Parathyroid adenoma (tissue), 2 donors: ENCODE data around the gene CEP85L.

Experiments
- H2AFZ ChIP-seq: fragments of 300-600 bp; sonication (generic); one replicate; pipeline ENCODE4 v1.7.0; 2017; ENCODE audit warnings: antibody characterized with exemption, mild to moderate bottlenecking
- H3K27ac ChIP-seq: fragments of 300-600 bp; sonication (generic); one replicate; pipeline ENCODE4 v1.7.0; 2017
- H3K27me3 ChIP-seq: fragments of 300-600 bp; sonication (generic); one replicate; pipeline ENCODE4 v1.7.0; 2017; ENCODE audit warnings: low read length; ENCODE audit not compliant: control insufficient read depth, insufficient read depth
- H3K36me3 ChIP-seq: fragments of 300-600 bp; sonication (generic); one replicate; pipeline ENCODE4 v1.7.0; 2017; ENCODE audit warnings: low read length; ENCODE audit not compliant: control insufficient read depth, insufficient read depth
- H3K4me1 ChIP-seq: fragments of 300-600 bp; sonication (generic); one replicate; pipeline ENCODE4 v1.7.0; 2017; ENCODE audit warnings: control low read depth
- H3K4me2 ChIP-seq: fragments of 300-600 bp; sonication (generic); one replicate; pipeline ENCODE4 v1.7.0; 2017; ENCODE audit warnings: low read length
- H3K4me3 ChIP-seq: fragments of 300-600 bp; sonication (generic); one replicate; pipeline ENCODE4 v1.7.0; 2017; ENCODE audit warnings: low read depth, low read length
- H3K79me2 ChIP-seq: fragments of 300-600 bp; sonication (generic); one replicate; pipeline ENCODE4 v1.7.0; 2017; ENCODE audit warnings: control low read depth
- H3K9ac ChIP-seq: fragments of 300-600 bp; sonication (generic); one replicate; pipeline ENCODE4 v1.7.0; 2017; ENCODE audit warnings: mild to moderate bottlenecking
- H3K9me3 ChIP-seq: fragments of 300-600 bp; sonication (generic); one replicate; pipeline ENCODE4 v1.7.0; 2017; ENCODE audit warnings: low read length; ENCODE audit not compliant: control insufficient read depth
- CTCF ChIP-seq: fragments of 300-600 bp; sonication (generic); IDR thresholded peaks from one replicate; pipeline ENCODE4 v1.7.0; 2017; ENCODE audit warnings: antibody characterized with exemption, mild to moderate bottlenecking
- donor health status: primary hyperparathyroidism.

The CEP85L gene

DNA sequence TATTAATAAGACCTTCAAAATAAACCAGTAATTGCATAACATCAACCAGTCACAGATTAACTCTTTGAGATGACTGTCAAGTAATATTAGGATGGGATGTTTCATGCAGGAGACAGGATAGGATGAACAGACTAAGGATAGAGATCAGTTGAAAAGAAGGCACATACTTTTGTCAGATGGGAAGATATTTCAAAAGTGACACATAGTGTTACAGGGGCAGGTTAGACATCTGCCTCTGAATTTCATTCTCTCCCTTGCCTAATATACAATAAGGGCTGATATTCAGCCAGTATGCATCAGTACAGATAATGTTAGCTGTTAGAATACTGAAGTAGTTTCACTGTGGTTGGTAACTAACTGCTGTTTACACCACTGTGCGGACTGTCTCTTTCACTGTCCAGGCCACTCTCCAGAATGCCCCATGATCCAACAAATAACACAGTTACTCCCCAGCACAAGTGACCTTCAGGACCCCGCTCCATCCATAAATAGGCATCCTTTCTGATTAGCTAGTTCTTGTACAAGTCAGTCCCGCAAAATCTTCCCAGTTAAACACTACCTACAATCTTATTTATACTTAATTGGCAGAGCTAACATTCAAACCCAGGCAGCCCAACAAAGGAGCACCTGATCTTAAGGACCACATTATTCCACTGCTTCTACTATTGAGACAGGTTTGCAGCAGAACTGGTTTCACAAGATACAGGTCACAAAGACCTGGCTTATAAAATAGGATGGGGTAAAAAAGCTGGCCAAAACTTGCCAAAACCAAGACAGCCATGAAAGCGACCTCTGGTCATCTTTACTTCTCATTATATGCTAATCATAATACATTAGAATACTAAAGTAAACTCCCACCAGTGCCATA, 125.2 kb downstream of the CEP85L start:
- no peak overlapping the region for H3K27ac ChIP-seq
- H3K36me3 ChIP-seq: no peaks in the 10 kb centered on the region
- no peak for TF ChIP-seq CTCF
- H3K4me3 ChIP-seq: no peak overlapping the region
- H3K4me2 ChIP-seq: no peak overlapping the region
- no peaks in the 10 kb centered on the region for H3K27me3 ChIP-seq
- no peaks in the 10 kb centered on the region for H3K9me3 ChIP-seq
- H3K9ac ChIP-seq: no peak overlapping the region
- H3K4me1 ChIP-seq: peaks cover 3% of the 10 kb centered on the region
- no peak overlapping the region for H2AFZ ChIP-seq
- peaks cover 4% of the 10 kb centered on the region for H3K79me2 ChIP-seq

DNA sequence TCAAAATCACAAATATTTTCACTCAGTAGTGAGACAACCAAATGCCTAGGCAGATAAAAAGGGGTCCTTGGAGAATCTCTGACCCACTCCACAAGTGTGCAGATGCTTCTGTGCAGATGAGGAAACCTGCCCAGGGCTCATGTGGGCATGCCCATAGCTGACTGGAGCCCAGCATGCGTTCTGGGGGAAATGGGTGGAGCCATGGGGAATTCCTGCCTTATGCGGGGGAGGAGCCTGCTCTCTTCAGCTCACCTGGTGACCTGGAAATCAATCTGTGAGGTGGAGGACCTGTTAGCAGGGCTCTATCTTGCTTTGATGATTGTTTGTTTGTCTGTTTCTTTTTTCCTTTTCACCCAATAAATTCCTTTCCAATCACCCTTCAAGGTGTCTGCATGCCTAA, 126.7 kb downstream of the CEP85L start:
- TF ChIP-seq CTCF: no peak
- no peaks in the 10 kb centered on the region for H3K27me3 ChIP-seq
- H3K27ac ChIP-seq: no peak overlapping the region
- no peaks in the 10 kb centered on the region for H3K9me3 ChIP-seq
- H3K36me3 ChIP-seq: no peaks in the 10 kb centered on the region
- no peak overlapping the region for H3K4me2 ChIP-seq
- peaks cover 3% of the 10 kb centered on the region for H3K4me1 ChIP-seq
- no peak overlapping the region for H3K4me3 ChIP-seq
- no peak overlapping the region for H2AFZ ChIP-seq
- no peaks in the 10 kb centered on the region for H3K79me2 ChIP-seq
- H3K9ac ChIP-seq: no peak overlapping the region

DNA sequence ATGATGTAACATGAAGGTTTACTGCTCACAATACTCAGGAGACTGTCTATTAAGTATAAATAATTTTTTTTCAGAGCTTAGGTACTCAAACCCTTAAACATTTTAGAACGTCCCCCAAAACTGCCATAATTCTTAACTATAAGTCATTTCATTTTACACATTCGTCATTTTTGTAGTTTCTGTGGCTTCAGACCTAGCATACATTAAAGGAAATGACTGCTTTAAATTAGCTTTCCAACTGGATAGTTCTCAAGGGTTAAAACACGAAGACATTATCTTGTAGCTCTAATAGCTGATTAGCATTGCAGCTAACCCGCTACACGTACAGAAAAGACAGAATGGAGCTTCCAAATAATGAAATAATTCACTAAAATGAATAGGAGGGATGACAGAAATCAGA, 128.2 kb downstream of the CEP85L start:
- Histone ChIP-seq H3K4me1 (peaks cover 3% of the 10 kb centered on the region), H3K27me3 (no peaks in the 10 kb centered on the region), H3K9ac (no peak overlapping the region), H3K9me3 (no peaks in the 10 kb centered on the region), H2AFZ (no peak overlapping the region), H3K27ac (no peak overlapping the region), H3K4me2 (no peak overlapping the region), H3K36me3 (no peaks in the 10 kb centered on the region), H3K4me3 (no peak overlapping the region), H3K79me2 (no peaks in the 10 kb centered on the region)
- no peak for TF ChIP-seq CTCF

GRCh38 chr6:118522422-118522821, 129.0 kb downstream of the CEP85L start:
- no peak for TF ChIP-seq CTCF
- H3K9me3 ChIP-seq: no peaks in the 10 kb centered on the region

DNA sequence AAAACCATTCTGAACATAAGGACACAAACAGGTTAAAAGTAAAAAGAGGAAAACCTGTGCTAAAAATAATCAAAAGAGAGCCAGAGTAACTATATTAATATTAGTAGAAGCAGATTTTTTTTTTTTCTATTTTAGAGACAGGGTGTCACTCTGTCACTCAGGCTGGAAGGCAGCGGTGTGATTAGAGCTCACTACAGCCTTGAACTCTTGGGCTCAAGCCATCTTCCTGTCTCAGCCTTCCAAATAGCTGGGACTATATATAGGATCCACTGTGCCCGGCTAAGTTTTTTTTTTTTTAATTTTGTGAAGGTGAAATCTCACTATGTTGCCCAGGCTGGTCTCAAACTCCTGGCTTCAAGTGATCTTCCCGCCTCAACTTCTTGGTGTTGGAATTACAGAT, 136.7 kb downstream of the CEP85L start:
- no peak for TF ChIP-seq CTCF
- Histone ChIP-seq H3K27ac (no peak overlapping the region), H3K36me3 (no peaks in the 10 kb centered on the region), H3K27me3 (no peaks in the 10 kb centered on the region), H3K4me3 (no peak overlapping the region), H3K9ac (no peak overlapping the region), H2AFZ (no peak overlapping the region), H3K9me3 (no peaks in the 10 kb centered on the region), H3K4me2 (no peak overlapping the region), H3K4me1 (no peaks in the 10 kb centered on the region), H3K79me2 (no peaks in the 10 kb centered on the region)

More at GRCh38 chr6:118522422-118522821, 129.0 kb downstream of the CEP85L start:
- no peak overlapping the region for H3K9ac ChIP-seq
- peaks cover 3% of the 10 kb centered on the region for H3K4me1 ChIP-seq
- H3K4me2 ChIP-seq: no peak overlapping the region
- H3K36me3 ChIP-seq: no peaks in the 10 kb centered on the region
- H3K79me2 ChIP-seq: no peaks in the 10 kb centered on the region
- H3K27me3 ChIP-seq: no peaks in the 10 kb centered on the region
- no peak overlapping the region for H3K27ac ChIP-seq
- no peak overlapping the region for H2AFZ ChIP-seq
- H3K4me3 ChIP-seq: no peak overlapping the region
